Measurements from ENCODE around the gene SYNGR3.

SYNGR3 gene

GRCh38 chr16:1980030-1980769 lies 9.6 kb upstream of the SYNGR3 start:
- no peak for TF ChIP-seq EZH2phosphoT487 (IDR thresholded peaks at IDR 0.05; ENCODE audit: borderline replicate concordance, low read length)
- no peak for TF ChIP-seq CTCF (IDR thresholded peaks at IDR 0.05; ENCODE audit: low read depth, low read length, poor library complexity, severe bottlenecking)
- Histone ChIP-seq H4K20me1 (ENCODE audit: control insufficient read depth, insufficient read depth, low read depth, low read length) (no peaks in the 10 kb centered on the region), H3K36me3 (ENCODE audit: control insufficient read depth, low read length) (peaks cover 46% of the 10 kb centered on the region), H3K27me3 (ENCODE audit: control insufficient read depth, low read length) (peaks cover 37% of the 10 kb centered on the region), H3K27ac (ENCODE audit: low read depth, low read length) (no peak overlapping the region), H3F3A (ENCODE audit: control insufficient read depth, insufficient read depth) (peaks cover 8% of the 10 kb centered on the region), H3K9me2 (replicated peaks; ENCODE audit: control insufficient read depth, low read length) (no peaks in the 10 kb centered on the region), H3K4me1 (ENCODE audit: control insufficient read depth, low read length) (peaks cover 21% of the 10 kb centered on the region), H3K4me2 (ENCODE audit: low read length) (no peak overlapping the region), H3K4me3 (ENCODE audit: low read length) (no peak overlapping the region), H3K9me3 (ENCODE audit: control insufficient read depth, insufficient read depth, low read length) (no peaks in the 10 kb centered on the region), H3K79me2 (ENCODE audit: control insufficient read depth, low read length) (peaks cover 10% of the 10 kb centered on the region)

GRCh38 chr16:1980770-1981087 lies 9.0 kb upstream of the SYNGR3 start:
- no peak overlapping the region for H3K4me2 ChIP-seq (ENCODE audit: low read length)
- peaks cover 16% of the 10 kb centered on the region for H3K79me2 ChIP-seq (ENCODE audit: control insufficient read depth, low read length)

GRCh38 chr16:1981398-1981836 lies 8.4 kb upstream of the SYNGR3 start, which contains the start of gene NOXO1:
Gene NOXO1 (minus strand): TSS chr16:1981469. CDS start chr16:1981179, 290 bp downstream.
- Histone ChIP-seq H3K4me1 (ENCODE audit: control insufficient read depth, low read length) (peaks cover 25% of the 10 kb centered on the region), H3K9me3 (ENCODE audit: control insufficient read depth, insufficient read depth, low read length) (no peaks in the 10 kb centered on the region), H3K4me3 (ENCODE audit: low read length) (no peak within 1 kb of the TSS), H3K27me3 (ENCODE audit: control insufficient read depth, low read length) (peaks cover 37% of the 10 kb centered on the region), H3K4me2 (ENCODE audit: low read length) (no peak within 1 kb of the TSS), H3K36me3 (ENCODE audit: control insufficient read depth, low read length) (peaks cover 46% of the 10 kb centered on the region), H4K20me1 (ENCODE audit: control insufficient read depth, insufficient read depth, low read depth, low read length) (no peaks in the 10 kb centered on the region), H3K79me2 (ENCODE audit: control insufficient read depth, low read length) (peaks cover 17% of the 10 kb centered on the region), H3K27ac (ENCODE audit: low read depth, low read length) (no peak within 1 kb of the TSS), H3K9me2 (replicated peaks; ENCODE audit: control insufficient read depth, low read length) (no peaks in the 10 kb centered on the region), H3F3A (ENCODE audit: control insufficient read depth, insufficient read depth) (peaks cover 8% of the 10 kb centered on the region)
- TF ChIP-seq CTCF (IDR thresholded peaks at IDR 0.05; ENCODE audit: low read depth, low read length, poor library complexity, severe bottlenecking) (no peak), EZH2phosphoT487 (IDR thresholded peaks at IDR 0.05; ENCODE audit: borderline replicate concordance, low read length) (no peak)

More at GRCh38 chr16:1980770-1981087, 9.0 kb upstream of the SYNGR3 start:
- no peak for TF ChIP-seq CTCF (IDR thresholded peaks at IDR 0.05; ENCODE audit: low read depth, low read length, poor library complexity, severe bottlenecking)
- no peak for TF ChIP-seq EZH2phosphoT487 (IDR thresholded peaks at IDR 0.05; ENCODE audit: borderline replicate concordance, low read length)
- H3K4me3 ChIP-seq (ENCODE audit: low read length) = no peak overlapping the region
- H3K9me3 ChIP-seq (ENCODE audit: control insufficient read depth, insufficient read depth, low read length) = no peaks in the 10 kb centered on the region
- H3K27me3 ChIP-seq (ENCODE audit: control insufficient read depth, low read length) = peaks cover 37% of the 10 kb centered on the region
- H3K9me2 ChIP-seq (replicated peaks; ENCODE audit: control insufficient read depth, low read length) = no peaks in the 10 kb centered on the region
- H3K27ac ChIP-seq (ENCODE audit: low read depth, low read length) = no peak overlapping the region
- H3F3A ChIP-seq (ENCODE audit: control insufficient read depth, insufficient read depth) = peaks cover 8% of the 10 kb centered on the region
- no peaks in the 10 kb centered on the region for H4K20me1 ChIP-seq (ENCODE audit: control insufficient read depth, insufficient read depth, low read depth, low read length)
- H3K4me1 ChIP-seq (ENCODE audit: control insufficient read depth, low read length) = peaks cover 25% of the 10 kb centered on the region
- H3K36me3 ChIP-seq (ENCODE audit: control insufficient read depth, low read length) = peaks cover 46% of the 10 kb centered on the region
